GM12878 (cell line): ENCODE data around the gene SERPINB5. TPM values are rescaled to one million over a fixed set of nuclear protein-coding genes. Genes with fewer than 3 reads are reported as not detected.

ENCODE experiments used
- ATAC-seq: fragments of 200-7000 bp; cut with Tn5 transposase; 3 replicates; pipeline ENCODE4 v1.9.1; 2020; ENCODE audit warnings: mild to moderate bottlenecking, moderate library complexity
- BruUV-seq: library from RNA; stranded (reverse); fragments of 400-500 nt; replicated peaks from 2 replicates; lab custom pipeline; 2021; lab: Mats Ljungman, UMichigan
- CTCF ChIA-PET: fragments of 300-600 bp; sonication (Branson Sonifier 250); formaldehyde crosslinking; extraction: SDS; loops from one replicate; lab custom pipeline; 2021; ENCODE audit warnings: inconsistent platforms; lab: Yijun Ruan, JAX
- POLR2A ChIA-PET: fragments of 350-600 bp; formaldehyde crosslinking; extraction: SDS; loops from one replicate; lab custom pipeline; 2021; ENCODE audit warnings: inconsistent platforms; lab: Charles Lee
- RAD21 ChIA-PET: fragments of 300-600 bp; sonication (Branson Sonifier 250); formaldehyde crosslinking; loops from one replicate; lab custom pipeline; 2023; ENCODE audit warnings: antibody characterized with exemption; ENCODE audit not compliant: unreplicated experiment; lab: Charles Lee
- SMC1A ChIA-PET: fragments of 300-600 bp; sonication (Branson Sonifier 250); formaldehyde crosslinking; loops from one replicate; lab custom pipeline; 2023; ENCODE audit not compliant: unreplicated experiment, uncharacterized antibody; lab: Charles Lee
- DNase-seq: peaks from one replicate; pipeline ENCODE4 v3.0.0-alpha.2; 2011; ENCODE audit warnings: low read depth, low spot score
- FAIRE-seq: peaks from 3 replicates; lab custom pipeline; 2011; peaks lifted over from hg19 to GRCh38; lab: Jason Lieb, UNC
- H2AFZ ChIP-seq: 2 replicates; pipeline ENCODE4 v1.6.0; 2011; ENCODE audit warnings: low read depth, low read length, control low read depth; ENCODE audit not compliant: control insufficient read depth
- H3K27ac ChIP-seq: 2 replicates; pipeline ENCODE4 v1.5.1; 2011; ENCODE audit warnings: control low read depth; ENCODE audit not compliant: control insufficient read depth, insufficient read depth
- H3K27me3 ChIP-seq, 2 experiments: replicated peaks in 1 of 2; 2 replicates each; pipeline versions ENCODE4 v1.6.0 to v1.6.1; 2011; ENCODE audit warnings: low read length in 1 of 2; ENCODE audit not compliant: control insufficient read depth in 2 of 2, insufficient read depth in 2 of 2
- H3K36me3 ChIP-seq, 2 experiments: 2 replicates each; pipeline ENCODE4 v1.5.1; 2011; ENCODE audit warnings: low read length in 1 of 2; ENCODE audit not compliant: control insufficient read depth in 2 of 2, insufficient read depth in 2 of 2
- H3K4me1 ChIP-seq: 2 replicates; pipeline ENCODE4 v1.6.1; 2011; ENCODE audit warnings: mild to moderate bottlenecking, low read length, moderate library complexity, mixed read lengths; ENCODE audit not compliant: control insufficient read depth, insufficient read depth
- H3K4me2 ChIP-seq: 2 replicates; pipeline ENCODE4 v1.6.0; 2011; ENCODE audit warnings: control low read depth; ENCODE audit not compliant: control insufficient read depth, insufficient read depth
- H3K4me3 ChIP-seq: fragments of 200-600 bp; sonication (generic); 2 replicates; pipeline ENCODE4 v1.5.1; 2016
- H3K79me2 ChIP-seq: 2 replicates; pipeline ENCODE4 v1.6.0; 2011; ENCODE audit warnings: low read length; ENCODE audit not compliant: control insufficient read depth, insufficient read depth
- H3K9ac ChIP-seq: 2 replicates; pipeline ENCODE4 v1.8.0; 2011; ENCODE audit warnings: low read length, control low read depth, mixed read lengths; ENCODE audit not compliant: control insufficient read depth, insufficient read depth
- H3K9me3 ChIP-seq: replicated peaks from 3 replicates; pipeline ENCODE4 v1.5.1; 2011; ENCODE audit warnings: mild to moderate bottlenecking, low read length; ENCODE audit not compliant: control insufficient read depth, insufficient read depth
- H4K20me1 ChIP-seq: 2 replicates; pipeline ENCODE4 v1.6.0; 2011; ENCODE audit not compliant: control insufficient read depth, insufficient read depth
- BCL11A ChIP-seq: IDR thresholded peaks from 2 replicates; pipeline ENCODE4 v1.6.1; 2011; ENCODE audit warnings: low read depth, low read length
- CHD2 ChIP-seq: IDR thresholded peaks from 2 replicates; pipeline ENCODE4 v1.6.1; 2011; ENCODE audit warnings: low read depth, low read length, improper control_type of control experiment, borderline replicate concordance
- IKZF2 ChIP-seq, 2 experiments: fragments of 450-650 bp; IDR thresholded peaks; 2 replicates each; pipeline ENCODE4 v1.6.1; 2017; ENCODE audit warnings: mild to moderate bottlenecking in 2 of 2, moderate library complexity in 2 of 2
- JUNB ChIP-seq: IDR thresholded peaks from 2 replicates; pipeline ENCODE4 v1.6.1; 2016; ENCODE audit warnings: antibody characterized with exemption, mild to moderate bottlenecking
- MTA2 ChIP-seq: fragments of 450-650 bp; IDR thresholded peaks from 2 replicates; pipeline ENCODE4 v1.6.1; 2016; ENCODE audit warnings: low read depth, mild to moderate bottlenecking, moderate library complexity
- NFXL1 ChIP-seq: fragments of 450-650 bp; IDR thresholded peaks from 2 replicates; pipeline ENCODE4 v1.6.1; 2017; ENCODE audit warnings: antibody characterized with exemption, mild to moderate bottlenecking, borderline replicate concordance
- NR2C2 ChIP-seq: IDR thresholded peaks from 2 replicates; pipeline ENCODE4 v1.6.1; 2011; ENCODE audit warnings: borderline replicate concordance, low read depth; ENCODE audit not compliant: control insufficient read depth, insufficient read length
- NRF1 ChIP-seq: conservative IDR thresholded peaks from 2 replicates; pipeline ENCODE4 v1.6.1; 2011; ENCODE audit warnings: mild to moderate bottlenecking, low read depth, low read length, improper control_type of control experiment
- POLR2AphosphoS5 ChIP-seq: IDR thresholded peaks from 2 replicates; pipeline ENCODE4 v1.6.1; 2011; ENCODE audit warnings: mild to moderate bottlenecking, low read length, inconsistent platforms
- SMAD1 ChIP-seq: fragments of 450-650 bp; IDR thresholded peaks from 2 replicates; pipeline ENCODE4 v1.6.1; 2018; ENCODE audit warnings: mild to moderate bottlenecking, low read depth; ENCODE audit not compliant: partially characterized antibody
- SPI1 ChIP-seq: IDR thresholded peaks from 2 replicates; pipeline ENCODE4 v1.6.1; 2011; ENCODE audit warnings: low read depth, mild to moderate bottlenecking, low read length, moderate library complexity, borderline replicate concordance; ENCODE audit not compliant: insufficient read depth
- STAT3 ChIP-seq: IDR thresholded peaks from 2 replicates; pipeline ENCODE4 v1.6.1; 2011; ENCODE audit warnings: low read depth, low read length, improper control_type of control experiment
- TARDBP ChIP-seq: IDR thresholded peaks from 2 replicates; pipeline ENCODE4 v1.6.1; 2016; ENCODE audit warnings: borderline replicate concordance
- YY1 ChIP-seq: IDR thresholded peaks from 2 replicates; pipeline ENCODE4 v1.6.1; 2011; ENCODE audit warnings: low read depth, mild to moderate bottlenecking, low read length
- ZNF24 ChIP-seq: fragments of 450-650 bp; IDR thresholded peaks from 2 replicates; pipeline ENCODE4 v1.6.1; 2017; ENCODE audit warnings: antibody characterized with exemption, mild to moderate bottlenecking
- WGBS: methylation state at CpG from one replicate; pipeline ENCODE4 v1.1.6; 2016; ENCODE audit warnings: low lambda C conversion rate; ENCODE audit not compliant: insufficient replicate concordance, insufficient coverage; ENCODE audit errors: missing lambda C conversion rate; 5-methylcytosine and 5-hydroxymethylcytosine counted together
- in situ Hi-C: fragments of 300-500 bp; cut with MboI; formaldehyde crosslinking; loops from 9 replicates; pipeline ENCODE4 v1.14.3; 2018; ENCODE audit warnings: mixed read lengths
- intact Hi-C: fragments of 100-400 bp; cut with micrococcal nuclease; formaldehyde crosslinking; loops from one replicate; pipeline ENCODE4 v1.14.2; 2022; ENCODE audit not compliant: unreplicated experiment
- polyA plus RNA-seq, 11 experiments: library from polyadenylated mRNA; depleted of rRNA in 4 of 11; unstranded in 6 of 11; stranded (reverse) in 5 of 11; fragments of >200 nt; fragmentation: Nextera tagmentation in 4 of 11; fragmentation: Illumina TruSeq in 1 of 11; extraction: Ambion mirVana in 4 of 11; extraction: Trizol in 1 of 11; gene quantifications; 1 replicate in 1 of 11; 2 replicates in 10 of 11; pipeline versions ENCODE4 v1.2.1 to v1.2.3, GENCODE V29; 2011 to 2016; ENCODE audit warnings: inconsistent platforms in 2 of 11, missing spikeins in 2 of 11, low read depth in 1 of 11
- total RNA-seq, 4 experiments: library from RNA; depleted of rRNA in 3 of 4; stranded (reverse); fragments of >200 nt in 3 of 4; fragmentation: Illumina TruSeq in 1 of 4; extraction: Trizol in 1 of 4; gene quantifications; 2 replicates each; pipeline versions ENCODE4 v1.2.1 to v1.2.3, GENCODE V29; 2013 to 2021
- TF ChIP-seq, protein P1 (sequence below): fragments of 450-650 bp; IDR thresholded peaks from 2 replicates; pipeline ENCODE4 v1.6.1; 2016; ENCODE audit warnings: mild to moderate bottlenecking

The SERPINB5 gene
- total and polyA plus RNA-seq, 10 of the 15 experiments (the other 5 are each of a cell fraction or from before 2014, with no cell fraction given), result 0.03 to 0.04 TPM; not detected in 8

- in situ Hi-C loops, result loop anchor here (10.0 kb wide), 1 partner anchor 60 kb away; no protein-coding TSS in a partner anchor
- Histone ChIP-seq H3K4me3 (no peak overlapping the region), H2AFZ (no peak overlapping the region), H3K4me1 (no peaks in the 10 kb centered on the region), H3K9ac (no peak overlapping the region), H3K36me3 (no peaks in the 10 kb centered on the region), H3K9me3 (no peaks in the 10 kb centered on the region), H3K27ac (no peak overlapping the region), H3K79me2 (no peaks in the 10 kb centered on the region), H4K20me1 (no peaks in the 10 kb centered on the region), H3K27me3 (no peaks in the 10 kb centered on the region; a peak in 1 of 4 replicates), H3K4me2 (no peak overlapping the region)
- no peak for TF ChIP-seq POLR2AphosphoS5
- TF ChIP-seq MTA2, result no peak
- TF ChIP-seq, protein P1, sequence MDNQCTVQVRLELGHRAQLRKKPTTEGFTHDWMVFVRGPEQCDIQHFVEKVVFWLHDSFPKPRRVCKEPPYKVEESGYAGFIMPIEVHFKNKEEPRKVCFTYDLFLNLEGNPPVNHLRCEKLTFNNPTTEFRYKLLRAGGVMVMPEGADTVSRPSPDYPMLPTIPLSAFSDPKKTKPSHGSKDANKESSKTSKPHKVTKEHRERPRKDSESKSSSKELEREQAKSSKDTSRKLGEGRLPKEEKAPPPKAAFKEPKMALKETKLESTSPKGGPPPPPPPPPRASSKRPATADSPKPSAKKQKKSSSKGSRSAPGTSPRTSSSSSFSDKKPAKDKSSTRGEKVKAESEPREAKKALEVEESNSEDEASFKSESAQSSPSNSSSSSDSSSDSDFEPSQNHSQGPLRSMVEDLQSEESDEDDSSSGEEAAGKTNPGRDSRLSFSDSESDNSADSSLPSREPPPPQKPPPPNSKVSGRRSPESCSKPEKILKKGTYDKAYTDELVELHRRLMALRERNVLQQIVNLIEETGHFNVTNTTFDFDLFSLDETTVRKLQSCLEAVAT, result no peak
- TF ChIP-seq IKZF2 (IDR thresholded peaks at IDR 0.05), result no peak
- no peak for TF ChIP-seq ZNF24
- TF ChIP-seq NRF1, result no peak
- no peak for TF ChIP-seq CHD2
- TF ChIP-seq STAT3, result no peak
- TF ChIP-seq SMAD1, result no peak
- TF ChIP-seq NFXL1, result no peak
- TF ChIP-seq NR2C2, result no peak
- TF ChIP-seq BCL11A, result no peak
- no peak for TF ChIP-seq SPI1
- no peak for TF ChIP-seq YY1
- no peak for TF ChIP-seq JUNB
- no peak for TF ChIP-seq TARDBP
- 0% methylated on average over 3 of the region's 3 CpGs for WGBS
- DNase-seq (no peak), ATAC-seq (no peak), FAIRE-seq (no peak)
- POLR2A ChIA-PET, result interaction anchor here (0.6 kb wide), 1 partner anchor 74 kb away, joined by 4 read pairs; no protein-coding TSS in a partner anchor
- CTCF ChIA-PET, result interaction anchor here (1.5 kb wide), 1 partner anchor 29 kb away, joined by 3 read pairs; no protein-coding TSS in a partner anchor
- no TSS peak for BruUV-seq
- SMC1A ChIA-PET, result interaction anchor here (0.7 to 1.2 kb wide), 3 partner anchors 18 to 27 kb away, joined by 3 read pairs; no protein-coding TSS in a partner anchor
- RAD21 ChIA-PET, result interaction anchor here (1.3 kb wide), 1 partner anchor 33 kb away, joined by 3 read pairs; no protein-coding TSS in a partner anchor
- intact Hi-C loops, result no loop called here
Measured at GRCh38 chr18:63545000-63545399, 68.2 kb downstream of the SERPINB5 start.
